ENCODE data around the gene FCER2.

DNA sequence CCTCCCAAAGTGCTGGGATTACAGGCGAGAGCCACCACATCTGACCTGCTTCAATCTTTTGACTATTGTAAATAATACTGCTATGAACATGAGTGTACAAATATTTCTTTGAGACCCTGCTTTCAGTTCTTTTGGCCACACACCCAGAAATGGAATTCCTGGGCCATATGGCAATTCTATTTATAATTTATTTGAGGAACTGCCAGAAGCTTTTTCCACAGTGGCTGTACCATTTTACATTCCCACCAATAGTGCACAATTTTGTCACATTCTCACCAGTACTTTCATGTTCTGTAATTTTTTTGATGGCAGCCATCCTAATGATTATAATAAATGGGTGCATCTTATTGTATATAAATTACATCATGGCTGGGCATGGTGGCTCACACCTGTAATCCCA is 13.7 kb upstream of the FCER2 start:
- TF ChIP-seq, protein P1, sequence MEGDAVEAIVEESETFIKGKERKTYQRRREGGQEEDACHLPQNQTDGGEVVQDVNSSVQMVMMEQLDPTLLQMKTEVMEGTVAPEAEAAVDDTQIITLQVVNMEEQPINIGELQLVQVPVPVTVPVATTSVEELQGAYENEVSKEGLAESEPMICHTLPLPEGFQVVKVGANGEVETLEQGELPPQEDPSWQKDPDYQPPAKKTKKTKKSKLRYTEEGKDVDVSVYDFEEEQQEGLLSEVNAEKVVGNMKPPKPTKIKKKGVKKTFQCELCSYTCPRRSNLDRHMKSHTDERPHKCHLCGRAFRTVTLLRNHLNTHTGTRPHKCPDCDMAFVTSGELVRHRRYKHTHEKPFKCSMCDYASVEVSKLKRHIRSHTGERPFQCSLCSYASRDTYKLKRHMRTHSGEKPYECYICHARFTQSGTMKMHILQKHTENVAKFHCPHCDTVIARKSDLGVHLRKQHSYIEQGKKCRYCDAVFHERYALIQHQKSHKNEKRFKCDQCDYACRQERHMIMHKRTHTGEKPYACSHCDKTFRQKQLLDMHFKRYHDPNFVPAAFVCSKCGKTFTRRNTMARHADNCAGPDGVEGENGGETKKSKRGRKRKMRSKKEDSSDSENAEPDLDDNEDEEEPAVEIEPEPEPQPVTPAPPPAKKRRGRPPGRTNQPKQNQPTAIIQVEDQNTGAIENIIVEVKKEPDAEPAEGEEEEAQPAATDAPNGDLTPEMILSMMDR (IDR thresholded peaks at IDR 0.05): no peak
- TF ChIP-seq POLR2A (IDR thresholded peaks at IDR 0.05): no peak
